Vagina (tissue), 2 donors: ENCODE data around the gene SLC41A2.

Experiments used
- CTCF ChIP-seq, 3 experiments: fragments of 450-650 bp in 2 of 3; fragments of 200-600 bp in 1 of 3; sonication (generic) in 1 of 3; IDR thresholded peaks; one replicate each; pipeline ENCODE4 v1.5.1; 2017 to 2019; ENCODE audit warnings: antibody characterized with exemption in 3 of 3, mild to moderate bottlenecking in 2 of 3, moderate library complexity in 2 of 3
- POLR2A ChIP-seq, 2 donors: fragments of 450-650 bp; IDR thresholded peaks; one replicate each; pipeline ENCODE4 v1.6.1; 2017; ENCODE audit warnings: antibody characterized with exemption in 2 of 2, mild to moderate bottlenecking in 2 of 2, moderate library complexity in 2 of 2
- POLR2AphosphoS5 ChIP-seq, 2 donors: sonication (generic); formaldehyde crosslinking; IDR thresholded peaks; one replicate each; pipeline ENCODE4 v1.9.0; 2017; ENCODE audit warnings: antibody characterized with exemption in 2 of 2, mild to moderate bottlenecking in 2 of 2, low read depth in 1 of 2; ENCODE audit not compliant: insufficient read depth in 1 of 2

GRCh38 chr12:104910196-104910840, 47.8 kb downstream of the SLC41A2 start:
- TF ChIP-seq POLR2A (IDR thresholded peaks at IDR 0.05) (no peak), CTCF (IDR thresholded peaks at IDR 0.05) (no peak), POLR2AphosphoS5 (IDR thresholded peaks at IDR 0.05; ENCODE audit: insufficient read depth in 1 of 2, low read depth in 1 of 2) (no peak)
